D721Med (cell line): ENCODE results near the gene CFAP221.

Source experiments
- DNase-seq: peaks from one replicate; pipeline ENCODE4 v3.0.0; 2011; ENCODE audit warnings: low spot score; ENCODE audit not compliant: insufficient read length
- FAIRE-seq: peaks from 2 replicates; lab custom pipeline; 2011; peaks lifted over from hg19 to GRCh38; lab: Jason Lieb, UNC
- TF ChIP-seq, protein P1 (sequence below): IDR thresholded peaks from 2 replicates; pipeline ENCODE4 v1.5.1; 2012; ENCODE audit warnings: mild to moderate bottlenecking, control low read depth; ENCODE audit not compliant: insufficient read depth; ENCODE audit errors: missing control alignments

Gene CFAP221

GRCh38 chr2:119625226-119625625 is 81.0 kb downstream of the CFAP221 start:
- DNase-seq (no peak), FAIRE-seq (no peak)
- TF ChIP-seq, protein P1, sequence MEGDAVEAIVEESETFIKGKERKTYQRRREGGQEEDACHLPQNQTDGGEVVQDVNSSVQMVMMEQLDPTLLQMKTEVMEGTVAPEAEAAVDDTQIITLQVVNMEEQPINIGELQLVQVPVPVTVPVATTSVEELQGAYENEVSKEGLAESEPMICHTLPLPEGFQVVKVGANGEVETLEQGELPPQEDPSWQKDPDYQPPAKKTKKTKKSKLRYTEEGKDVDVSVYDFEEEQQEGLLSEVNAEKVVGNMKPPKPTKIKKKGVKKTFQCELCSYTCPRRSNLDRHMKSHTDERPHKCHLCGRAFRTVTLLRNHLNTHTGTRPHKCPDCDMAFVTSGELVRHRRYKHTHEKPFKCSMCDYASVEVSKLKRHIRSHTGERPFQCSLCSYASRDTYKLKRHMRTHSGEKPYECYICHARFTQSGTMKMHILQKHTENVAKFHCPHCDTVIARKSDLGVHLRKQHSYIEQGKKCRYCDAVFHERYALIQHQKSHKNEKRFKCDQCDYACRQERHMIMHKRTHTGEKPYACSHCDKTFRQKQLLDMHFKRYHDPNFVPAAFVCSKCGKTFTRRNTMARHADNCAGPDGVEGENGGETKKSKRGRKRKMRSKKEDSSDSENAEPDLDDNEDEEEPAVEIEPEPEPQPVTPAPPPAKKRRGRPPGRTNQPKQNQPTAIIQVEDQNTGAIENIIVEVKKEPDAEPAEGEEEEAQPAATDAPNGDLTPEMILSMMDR = no peak

- TF ChIP-seq, protein P1 = no peak
- DNase-seq (no peak), FAIRE-seq (no peak)
These were observed 85.1 kb downstream of the CFAP221 start for GRCh38 chr2:119629323-119629825.

DNA sequence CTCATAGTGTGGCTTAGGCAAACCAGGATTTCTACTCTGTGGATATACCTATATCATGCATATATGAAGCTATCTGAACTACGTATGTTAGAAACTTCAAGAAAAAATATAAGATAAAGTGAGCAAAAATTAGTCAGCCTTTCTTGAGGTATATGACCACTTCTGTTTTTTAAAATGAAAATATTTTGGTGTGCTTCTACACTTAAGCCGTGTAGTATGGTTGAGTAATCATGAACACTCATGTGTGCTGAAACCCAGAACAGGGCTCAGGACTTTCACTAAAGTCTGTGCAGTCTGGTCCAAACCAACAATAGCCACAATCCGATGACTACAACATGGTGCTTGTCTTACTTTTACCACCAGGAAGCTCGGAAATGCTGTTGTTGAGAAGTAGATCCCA is 85.9 kb downstream of the CFAP221 start:
- no peak for FAIRE-seq
- TF ChIP-seq, protein P1 = no peak
- no peak for DNase-seq

GRCh38 chr2:119637371-119637770 is 93.1 kb downstream of the CFAP221 start:
- DNase-seq (no peak), FAIRE-seq (no peak)
- TF ChIP-seq, protein P1 = no peak

DNA sequence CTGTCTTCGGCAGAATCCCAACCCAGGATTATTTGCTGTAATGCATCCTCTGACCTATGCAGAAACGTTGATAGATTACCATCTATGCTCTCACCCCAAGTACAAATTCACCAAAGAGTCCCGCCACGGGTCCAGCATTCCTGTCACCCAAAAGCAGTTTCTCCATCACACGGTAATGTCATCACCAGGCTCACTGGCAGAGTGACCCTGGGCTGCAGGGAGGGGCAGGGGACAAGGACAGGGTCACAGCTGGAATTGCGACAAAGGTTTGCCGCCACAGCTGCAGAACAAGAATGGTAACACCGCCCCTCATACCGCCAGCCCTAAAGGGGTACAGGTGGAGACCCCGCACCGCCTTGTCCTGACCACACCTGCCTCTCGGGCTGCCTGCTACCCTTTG is 94.0 kb downstream of the CFAP221 start:
- FAIRE-seq = no peak
- TF ChIP-seq, protein P1 = no peak

GRCh38 chr2:119638685-119639554 is 94.7 kb downstream of the CFAP221 start:
- no peak for FAIRE-seq
- DNase-seq = peak; percentile 34
- TF ChIP-seq, protein P1 = no peak

More for the DNA sequence above, 94.0 kb downstream of the CFAP221 start:
- DNase-seq = no peak

DNA sequence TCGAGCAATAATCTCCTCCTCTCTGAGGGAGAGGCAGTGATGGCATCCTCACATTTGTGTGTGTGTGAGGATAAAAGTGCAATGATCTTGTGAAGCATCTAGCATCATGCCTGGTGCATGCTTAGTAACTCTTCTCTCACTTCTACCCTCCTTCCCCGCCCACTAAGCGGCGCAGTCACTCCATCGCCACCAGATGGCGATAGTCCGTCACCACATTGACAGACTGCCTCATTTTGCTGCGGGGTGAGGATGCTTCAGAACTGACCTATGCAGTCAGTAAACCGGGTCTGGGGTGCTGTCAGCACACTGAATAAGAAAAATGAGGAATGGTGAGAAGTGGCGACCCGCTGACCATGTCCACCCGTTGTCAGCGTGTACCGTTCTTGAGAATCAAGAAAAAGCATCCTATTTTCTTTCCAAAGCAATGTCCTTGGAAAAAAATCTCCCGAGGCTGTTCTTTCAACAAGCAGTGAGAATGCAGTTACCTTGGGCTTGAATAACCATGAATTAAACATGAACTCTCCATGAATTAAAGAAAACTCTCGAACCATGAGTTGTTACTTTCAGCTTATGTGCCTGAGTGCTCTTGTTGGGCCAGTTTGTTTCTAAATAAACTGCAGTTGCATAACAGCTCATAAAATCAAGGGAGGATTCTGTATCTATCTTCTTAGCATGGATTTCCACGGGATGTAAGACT is 97.5 kb downstream of the CFAP221 start:
- TF ChIP-seq, protein P1 = peak; percentile 97
- FAIRE-seq (peak; percentile 67), DNase-seq (peak; percentile 75)
